ENCODE results near the gene CFAP77.
"Not testable (repeated sequence)": the region's sequence is repeated elsewhere in the genome, so short reads cannot be mapped to it uniquely, and the experiment has no call there.

Gene CFAP77

DNA sequence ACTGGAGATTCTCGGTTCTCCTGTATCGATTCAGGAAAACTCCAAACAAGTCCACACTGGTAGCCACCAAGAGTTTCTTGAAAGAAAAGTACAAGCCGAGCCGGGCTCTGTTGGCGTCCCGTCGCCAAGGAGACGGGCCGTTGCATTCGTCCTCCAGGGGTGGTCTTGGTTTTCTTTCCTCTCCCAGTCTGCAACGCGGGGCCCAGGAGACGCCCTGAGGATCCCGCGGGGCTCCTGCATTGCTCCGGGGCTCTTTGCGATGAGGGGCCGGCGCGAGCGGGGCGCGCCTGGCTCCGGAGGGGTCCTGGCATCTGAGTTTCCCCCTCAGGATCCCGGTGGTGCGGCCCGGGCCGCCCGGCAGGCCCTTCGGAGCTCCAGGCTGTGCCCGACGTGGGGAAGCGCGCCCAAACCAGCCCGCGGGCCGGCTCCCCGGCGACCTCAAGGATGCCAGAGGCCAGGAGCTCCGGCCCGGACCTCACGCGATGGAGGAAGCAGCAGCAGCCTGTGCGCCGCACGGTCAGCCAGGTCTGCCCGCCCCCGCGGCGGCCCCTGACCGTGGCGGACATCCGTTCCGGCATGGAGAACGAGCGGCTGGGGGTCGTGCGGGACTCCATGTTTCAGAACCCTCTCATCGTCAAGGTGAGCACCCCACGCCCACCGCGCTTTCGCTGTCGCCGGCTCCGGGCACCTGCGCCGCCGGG lies at the start of gene CFAP77:
Gene CFAP77 (plus strand): TSS at position 384 of the 701 bp plus-strand sequence. CDS start 61 bp downstream, at position 445.
- DNase-seq: peak; percentile 42

DNA sequence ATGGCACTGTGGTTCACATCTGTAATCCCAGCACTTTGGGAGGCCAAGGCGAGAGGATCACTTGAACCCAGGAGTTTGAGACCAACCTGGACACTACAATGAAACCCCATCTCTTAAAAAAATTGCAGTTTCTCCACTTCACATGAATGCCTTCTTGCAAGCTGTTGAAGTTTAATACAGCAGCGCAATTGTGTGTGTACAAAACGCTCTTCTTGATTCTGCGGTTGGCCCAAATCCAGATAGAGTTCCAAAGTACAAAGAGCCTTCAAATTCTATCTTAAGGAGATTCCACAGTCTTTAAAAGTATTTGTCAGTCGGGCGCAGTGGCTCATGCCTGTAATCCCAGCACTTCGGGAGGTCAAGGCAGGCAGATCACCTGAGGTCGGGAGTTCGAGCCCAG lies 45.9 kb upstream of the CFAP77 start:
- no peak for DNase-seq

DNA sequence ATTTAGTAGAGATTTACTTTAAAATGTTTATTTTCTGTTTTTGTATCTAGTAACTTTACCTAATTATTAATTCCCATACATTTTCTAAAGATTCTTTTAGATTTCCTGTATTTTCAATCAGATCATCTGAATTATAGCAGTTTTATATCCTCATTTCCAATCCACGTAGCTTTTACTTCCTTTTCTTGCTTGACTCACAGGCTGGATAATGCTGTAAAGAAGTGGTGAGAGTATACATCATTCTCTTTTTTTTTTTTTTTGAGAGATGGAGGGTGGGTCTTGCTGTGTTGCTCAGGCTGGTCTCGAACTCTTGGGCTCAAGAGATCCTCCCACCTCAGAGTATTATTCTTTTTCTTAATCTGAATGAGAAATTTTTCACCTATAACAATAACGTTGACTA lies 44.0 kb upstream of the CFAP77 start:
- DNase-seq: no peak

DNA sequence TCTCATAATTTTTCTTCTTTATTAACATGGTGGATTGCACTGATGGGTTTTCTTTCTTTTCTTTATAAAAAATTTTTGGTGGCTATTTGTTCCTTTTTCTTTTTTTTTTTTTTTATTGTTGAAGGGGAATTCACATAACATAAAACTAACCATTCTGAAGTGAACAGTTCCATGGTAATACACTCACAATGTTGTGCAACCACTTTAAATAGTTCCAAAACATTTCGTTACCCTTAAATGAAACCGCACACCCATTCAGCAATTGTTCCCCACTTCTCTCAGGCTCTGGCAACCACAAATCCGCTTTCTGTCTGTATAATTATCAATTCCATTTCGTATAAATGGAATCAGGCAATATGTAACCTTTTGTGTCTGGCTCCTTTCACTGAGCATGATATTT lies 43.5 kb upstream of the CFAP77 start:
- DNase-seq: no peak

DNA sequence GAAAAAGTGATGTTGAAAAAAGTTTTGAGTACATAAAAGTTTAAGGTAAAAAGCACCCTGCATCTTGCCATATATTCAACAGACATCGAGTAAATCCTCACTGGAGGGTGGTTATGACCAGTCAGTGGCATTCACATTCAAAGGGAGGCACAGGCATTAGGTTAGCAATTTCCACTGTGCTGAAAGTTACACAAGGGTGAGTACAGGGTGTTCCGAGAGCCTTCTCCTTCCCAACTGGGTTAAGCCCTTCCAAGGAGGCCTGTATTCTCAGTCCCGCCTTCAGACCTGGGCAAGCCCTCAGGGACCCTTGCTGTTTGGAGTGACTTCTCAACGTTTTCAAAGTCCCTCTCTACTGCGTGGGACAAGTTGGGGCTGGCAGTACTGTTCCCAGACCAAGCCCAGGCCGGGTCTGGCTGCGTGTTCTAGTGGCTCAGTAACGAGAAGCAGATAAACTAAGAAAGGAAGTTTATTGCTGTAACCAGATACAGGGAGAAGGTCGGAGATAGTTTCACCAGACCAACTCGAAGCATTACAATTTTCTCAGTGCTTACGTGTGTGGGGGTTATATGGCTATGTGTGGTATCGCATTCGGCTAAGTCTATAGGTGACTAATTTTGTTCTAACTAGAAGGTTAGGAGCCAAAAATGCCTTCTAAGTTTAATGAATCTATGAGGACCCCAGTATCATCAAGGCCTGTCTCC lies 42.2 kb upstream of the CFAP77 start:
- DNase-seq: no peak

DNA sequence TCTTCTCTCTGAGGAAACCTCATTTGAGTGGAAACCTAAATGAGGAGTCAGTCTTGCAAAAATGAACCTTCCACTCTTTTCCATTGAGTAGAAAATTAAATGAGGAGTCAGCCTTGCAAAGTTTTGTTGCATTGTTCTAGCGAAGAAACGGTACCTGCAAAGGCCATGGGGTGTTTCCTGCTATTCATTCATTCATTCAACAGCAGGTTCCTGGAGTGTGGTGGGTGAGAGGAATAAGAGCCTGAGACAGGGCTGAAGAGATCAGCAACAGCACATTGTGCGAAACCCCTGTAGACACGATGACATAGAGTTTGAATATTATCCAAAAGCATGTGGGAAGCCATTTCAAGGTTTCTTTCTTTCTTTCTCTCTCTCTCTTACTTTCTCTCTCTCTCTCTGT lies 40.6 kb upstream of the CFAP77 start:
- DNase-seq: no peak

DNA sequence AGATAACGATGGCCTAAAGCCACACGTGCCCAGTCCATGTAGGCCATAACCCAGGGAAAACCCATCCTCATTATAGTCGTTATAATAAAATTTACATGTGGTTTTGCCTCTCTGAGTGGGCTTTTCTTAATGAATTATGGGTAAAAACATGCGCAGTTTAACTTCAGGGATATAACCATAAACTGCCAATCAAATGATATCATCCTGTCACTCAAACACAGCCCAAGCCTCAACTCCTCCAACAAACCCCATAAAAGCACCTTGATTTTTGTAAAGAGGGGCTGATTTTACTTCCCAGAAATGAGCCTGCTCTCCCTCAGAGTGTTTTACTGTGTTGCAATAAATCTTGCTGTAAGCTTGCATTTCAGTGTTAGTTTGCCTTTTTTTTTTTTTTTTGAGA lies 39.4 kb upstream of the CFAP77 start:
- DNase-seq: no peak

DNA sequence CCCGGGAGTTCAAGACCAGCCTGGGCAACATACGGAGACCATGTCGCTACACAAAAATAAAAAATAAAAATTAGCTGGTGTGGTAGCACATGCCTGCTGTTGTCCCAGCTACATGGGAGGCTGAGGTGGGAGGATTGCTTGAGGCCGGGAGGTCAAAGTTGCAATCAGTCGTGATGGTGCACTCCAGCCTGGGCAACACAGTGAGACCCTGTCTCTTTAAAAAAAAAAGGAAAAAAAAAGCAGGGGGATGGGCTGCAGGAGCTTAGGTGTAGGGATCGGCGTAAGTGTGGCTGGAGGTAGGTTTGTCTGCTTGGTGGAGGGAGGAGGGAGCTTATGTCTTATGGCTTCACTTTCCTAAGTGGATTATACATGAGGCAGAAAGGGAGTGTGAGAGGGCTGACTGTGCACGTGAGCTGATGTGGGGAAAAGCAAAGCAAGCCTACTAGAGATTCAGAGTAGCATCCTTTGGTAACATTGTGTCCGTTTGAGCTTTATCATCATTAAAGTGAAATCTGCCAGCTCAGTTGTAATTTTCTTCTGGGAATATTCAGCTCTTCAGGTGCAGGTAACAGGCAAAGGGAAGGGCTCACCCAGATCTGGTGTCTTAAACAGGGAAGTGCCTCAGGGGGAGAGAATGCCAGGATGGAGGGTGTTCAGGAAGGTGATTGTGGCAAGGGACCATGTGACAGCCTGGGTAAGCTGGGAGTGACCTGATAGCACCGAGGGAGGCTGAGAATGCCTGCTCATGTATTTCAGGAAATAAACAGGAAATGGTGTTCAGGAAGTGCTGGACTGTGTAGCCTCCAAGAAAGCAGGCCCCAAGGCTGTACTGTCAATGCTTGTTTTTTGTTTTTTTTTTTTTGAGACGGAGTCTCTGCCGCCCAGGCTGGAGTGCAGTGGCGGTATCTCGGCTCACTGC lies 37.6 kb upstream of the CFAP77 start:
- DNase-seq: no peak

DNA sequence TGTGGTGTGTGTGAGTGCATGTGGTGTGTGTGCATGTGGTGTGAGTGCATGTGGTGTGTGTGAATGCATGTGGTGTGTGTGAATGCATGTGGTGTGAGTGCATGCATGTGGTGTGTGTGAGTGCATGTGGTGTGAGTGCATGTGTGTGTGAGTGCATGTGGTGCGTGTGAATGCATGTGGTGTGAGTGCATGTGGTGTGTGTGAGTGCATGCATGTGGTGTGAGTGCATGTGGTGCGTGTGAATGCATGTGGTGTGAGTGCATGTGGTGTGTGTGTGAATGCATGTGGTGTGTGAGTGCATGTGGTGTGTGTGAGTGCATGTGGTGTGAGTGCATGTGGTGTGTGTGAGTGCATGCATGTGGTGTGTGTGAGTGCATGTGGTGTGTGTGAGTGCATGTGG lies 32.2 kb upstream of the CFAP77 start:
- not testable (repeated sequence) for DNase-seq

DNA sequence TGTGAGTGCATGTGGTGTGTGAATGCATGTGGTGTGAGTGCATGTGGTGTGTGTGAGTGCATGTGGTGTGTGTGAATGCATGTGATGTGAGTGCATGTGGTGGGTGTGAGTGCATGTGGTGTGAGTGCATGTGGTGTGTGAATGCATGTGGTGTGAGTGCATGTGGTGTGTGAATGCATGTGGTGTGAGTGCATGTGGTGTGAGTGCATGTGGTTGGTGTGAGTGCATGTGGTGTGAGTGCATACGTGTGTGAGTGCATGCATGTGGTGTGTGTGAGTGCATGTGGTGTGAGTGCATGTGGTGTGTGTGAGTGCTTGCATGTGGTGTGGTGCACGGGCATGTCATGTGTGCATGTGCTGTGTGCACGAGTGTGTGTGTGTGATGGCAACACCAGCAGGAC lies 31.6 kb upstream of the CFAP77 start:
- not testable (repeated sequence) for DNase-seq

DNA sequence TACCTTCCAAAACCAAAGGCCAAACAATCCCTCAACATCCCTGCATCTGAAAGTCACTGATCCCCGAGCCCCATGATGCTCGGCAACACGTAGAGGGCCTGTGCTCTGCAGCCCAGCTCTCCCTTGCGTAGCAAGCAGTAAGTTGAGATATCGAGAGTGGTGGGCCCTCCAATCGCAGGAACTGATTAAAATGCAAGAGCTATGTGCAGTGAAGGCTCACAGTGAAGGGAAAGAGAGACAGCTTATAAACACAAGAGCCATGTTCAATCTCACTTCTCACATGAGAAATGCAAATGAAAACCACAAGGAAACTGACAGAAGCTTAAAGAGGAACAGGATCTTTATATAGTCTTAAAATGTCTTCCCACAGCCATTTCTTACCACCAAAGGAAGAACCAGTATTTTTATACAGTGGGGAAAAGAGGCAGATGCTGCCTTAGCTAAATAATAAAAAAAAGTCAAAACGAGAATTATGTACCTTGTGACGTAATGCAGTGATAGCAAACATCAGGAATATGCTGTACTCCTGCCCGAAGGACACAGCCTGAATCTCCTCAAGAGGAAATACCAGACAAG lies 28.0 kb upstream of the CFAP77 start:
- no peak for DNase-seq

DNA sequence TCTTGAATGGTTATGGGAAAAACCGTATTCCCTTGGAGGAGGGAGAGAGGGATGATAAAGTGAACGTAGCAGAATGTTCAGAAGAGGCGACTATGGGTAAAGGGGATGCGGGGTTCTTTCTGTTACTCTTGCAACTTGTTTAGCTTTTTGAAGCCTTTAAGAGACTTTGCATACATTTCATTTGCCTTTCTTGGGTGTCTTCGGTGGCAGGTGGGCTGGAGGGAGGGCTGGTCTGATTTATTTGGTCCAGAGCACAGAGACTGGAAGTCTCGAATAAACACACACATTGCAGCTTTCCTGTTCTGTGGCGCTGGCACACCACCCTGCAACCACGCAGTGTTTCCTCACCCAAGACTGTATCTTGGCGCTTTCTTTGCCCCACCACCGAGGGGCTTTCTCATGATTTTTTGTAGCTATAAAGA lies 26.5 kb upstream of the CFAP77 start:
- DNase-seq: no peak

DNA sequence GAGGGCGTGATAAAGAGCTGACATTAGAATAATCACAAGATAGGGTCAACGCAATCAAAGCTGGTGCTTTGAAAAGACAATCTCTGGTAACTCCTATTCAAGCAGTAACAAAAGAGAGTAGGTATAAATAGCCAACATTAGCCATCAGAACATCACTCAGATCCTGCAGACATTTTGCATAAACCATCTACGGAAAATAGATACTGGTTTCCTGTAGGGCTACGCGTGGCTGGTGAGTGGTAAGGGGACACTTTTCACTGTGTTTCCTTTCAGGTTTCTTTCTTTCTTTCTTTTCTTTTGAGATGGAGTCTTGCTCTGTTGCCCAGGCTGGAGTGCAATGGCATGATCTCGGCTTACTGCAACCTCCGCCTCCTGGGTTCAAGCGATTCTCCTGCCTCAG lies 25.6 kb upstream of the CFAP77 start:
- no peak for DNase-seq

DNA sequence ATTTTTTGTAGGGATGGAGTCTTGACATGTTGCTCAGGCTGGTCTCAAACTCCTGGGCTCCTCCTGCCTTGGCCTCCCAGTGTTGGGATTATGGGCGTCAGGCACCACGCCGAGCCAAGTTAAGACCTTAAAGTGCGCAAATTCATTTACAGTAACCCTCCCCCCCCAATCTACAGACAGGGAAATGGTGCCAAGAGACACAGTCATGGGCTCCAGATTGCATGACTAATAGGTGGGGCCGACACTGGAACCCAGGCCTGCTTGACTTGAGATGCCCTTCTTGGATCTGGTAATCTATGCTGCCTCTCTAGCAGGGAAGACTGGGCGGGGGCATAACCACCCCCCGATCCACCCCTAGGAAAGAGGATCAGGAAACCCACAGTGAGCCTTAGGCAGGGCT lies 22.9 kb upstream of the CFAP77 start:
- DNase-seq: no peak

DNA sequence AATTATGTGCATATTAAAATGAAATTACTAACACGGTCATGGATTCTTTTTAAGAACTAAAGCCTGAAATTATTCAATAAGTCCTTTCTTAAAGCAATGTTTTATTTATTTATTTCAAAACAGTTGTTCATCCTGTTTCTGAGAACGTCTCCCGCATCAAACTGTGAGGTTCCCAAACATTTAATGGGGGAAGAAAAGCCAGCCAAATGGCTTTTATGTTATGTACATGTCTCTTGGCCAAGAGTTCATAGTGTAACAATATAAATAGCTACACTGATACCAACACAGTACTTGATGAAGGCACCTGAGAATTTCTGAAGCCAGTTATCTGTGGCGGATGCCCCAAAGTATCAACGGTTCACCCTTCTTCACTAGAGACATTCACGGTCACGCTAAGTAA lies 19.0 kb upstream of the CFAP77 start:
- no peak for DNase-seq

DNA sequence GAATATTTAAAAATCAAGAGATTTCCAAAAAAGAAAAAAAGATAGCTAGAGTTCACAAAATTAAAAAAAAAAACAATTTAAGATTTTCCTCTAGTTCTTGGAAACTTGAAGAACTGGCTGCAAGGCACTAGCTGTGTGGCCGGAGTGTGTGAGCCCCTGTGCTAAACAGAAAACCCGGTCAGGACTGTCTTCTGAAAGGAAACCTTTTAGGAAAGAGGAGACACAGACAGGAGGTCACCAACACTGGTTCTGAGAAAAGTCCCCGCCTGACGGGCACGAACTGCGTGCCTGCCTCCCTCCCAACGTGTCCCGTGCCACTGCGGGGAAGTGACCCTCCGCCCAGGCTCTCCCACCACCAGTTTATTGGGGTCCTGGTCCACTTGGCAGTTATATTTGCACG lies 18.6 kb upstream of the CFAP77 start:
- no peak for DNase-seq

DNA sequence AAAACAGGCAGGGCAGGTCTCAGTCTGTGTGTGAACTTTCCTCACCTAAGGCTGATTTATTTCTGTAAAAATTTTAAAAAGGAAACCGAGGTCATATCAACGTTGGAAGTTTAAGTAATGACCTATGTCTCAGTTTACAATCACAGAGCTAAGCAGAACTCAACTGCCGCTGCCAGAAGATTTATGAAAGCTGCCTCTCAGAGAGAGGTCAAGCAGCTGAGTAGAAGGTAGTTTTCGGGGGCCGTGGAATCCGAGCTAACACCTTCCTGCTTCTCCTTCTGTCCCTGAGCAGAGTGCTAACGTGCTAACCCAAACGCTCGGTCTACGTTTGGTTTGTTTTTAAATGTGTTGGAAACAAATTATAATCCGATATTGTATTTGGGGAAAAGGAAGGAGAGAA lies 14.5 kb upstream of the CFAP77 start:
- no peak for DNase-seq

DNA sequence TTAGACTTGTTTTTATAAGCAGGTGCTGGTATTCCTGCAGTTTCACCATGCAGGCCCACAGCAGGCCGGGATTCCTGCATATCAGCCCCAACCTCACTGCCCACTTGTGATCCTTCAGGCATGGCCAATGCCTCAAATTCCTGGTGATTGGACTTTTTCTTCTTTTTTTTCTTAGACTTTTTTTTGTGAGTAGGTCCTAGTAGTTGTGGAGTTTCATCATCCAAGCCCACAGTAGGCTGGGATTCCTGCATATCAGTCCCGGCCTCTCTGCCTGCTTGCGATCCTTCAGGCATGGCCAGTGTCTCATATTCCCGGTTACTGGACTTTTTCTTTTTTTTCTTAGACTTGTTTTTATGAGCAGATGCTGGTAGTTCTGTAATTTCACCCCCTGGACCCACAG lies 8.2 kb upstream of the CFAP77 start:
- DNase-seq: no peak

DNA sequence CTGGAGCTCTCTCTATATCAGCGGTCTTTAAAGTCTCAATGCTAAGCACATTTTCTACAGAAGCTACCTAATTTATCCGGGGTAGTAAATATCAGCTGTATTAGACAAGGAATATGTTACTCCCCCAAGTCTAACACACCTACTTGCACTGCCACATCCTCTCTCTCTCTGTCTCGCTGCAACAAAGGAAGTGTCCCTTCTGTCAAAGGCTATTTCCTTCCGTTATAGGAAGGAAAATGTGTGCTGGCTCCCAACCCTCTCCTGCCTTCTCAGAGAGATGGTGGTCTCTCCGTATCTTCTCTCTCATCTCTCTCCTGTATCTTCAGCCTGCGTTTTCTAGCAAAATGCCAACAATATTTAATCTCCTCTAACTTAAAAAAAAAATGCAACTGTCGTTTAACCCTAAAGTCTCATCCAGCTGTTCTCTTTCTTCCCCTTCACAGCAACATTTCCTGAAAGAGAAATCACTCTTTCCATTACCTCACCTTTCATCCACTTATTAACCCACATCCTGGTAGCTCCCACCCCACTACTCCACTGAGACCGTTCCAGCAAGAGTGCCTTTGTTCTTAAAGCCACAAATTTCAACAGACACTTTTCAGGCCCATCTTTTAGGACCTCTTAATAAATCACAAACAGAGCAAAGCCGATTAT lies 5.7 kb upstream of the CFAP77 start:
- DNase-seq: no peak

DNA sequence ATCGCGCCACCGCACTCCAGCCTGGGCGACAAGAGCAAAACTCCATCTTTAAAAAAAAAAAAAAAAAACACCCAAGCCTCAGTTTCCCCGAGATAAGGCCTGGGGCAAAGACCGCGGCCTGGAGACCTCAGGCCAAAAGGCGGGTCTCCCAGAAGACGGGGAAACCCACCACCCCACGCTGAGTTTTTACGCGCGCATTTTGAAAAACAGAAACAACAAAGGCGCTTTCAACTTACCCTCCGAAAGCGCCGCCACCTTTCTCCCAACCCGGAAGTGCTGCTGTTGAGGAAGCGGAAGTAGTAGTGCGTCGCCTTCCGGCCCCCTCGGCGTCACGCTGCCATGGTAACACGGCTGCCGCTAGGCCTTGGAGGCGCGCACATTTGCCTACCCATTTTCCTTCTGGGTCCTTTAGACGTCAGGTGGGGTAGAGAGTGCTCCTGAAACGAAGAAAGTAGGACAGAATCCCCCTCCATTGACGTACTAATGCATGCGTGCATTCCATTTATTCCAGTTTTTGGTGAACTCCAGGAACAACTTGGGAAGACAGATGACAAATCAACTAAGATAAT lies 3.4 kb upstream of the CFAP77 start, which contains the start of gene TTF1:
Gene TTF1 (minus strand): TSS at position 287 of the 569 bp plus-strand sequence. CDS start 4,019 bp downstream, outside the sequence.
- DNase-seq: peak; percentile 96

DNA sequence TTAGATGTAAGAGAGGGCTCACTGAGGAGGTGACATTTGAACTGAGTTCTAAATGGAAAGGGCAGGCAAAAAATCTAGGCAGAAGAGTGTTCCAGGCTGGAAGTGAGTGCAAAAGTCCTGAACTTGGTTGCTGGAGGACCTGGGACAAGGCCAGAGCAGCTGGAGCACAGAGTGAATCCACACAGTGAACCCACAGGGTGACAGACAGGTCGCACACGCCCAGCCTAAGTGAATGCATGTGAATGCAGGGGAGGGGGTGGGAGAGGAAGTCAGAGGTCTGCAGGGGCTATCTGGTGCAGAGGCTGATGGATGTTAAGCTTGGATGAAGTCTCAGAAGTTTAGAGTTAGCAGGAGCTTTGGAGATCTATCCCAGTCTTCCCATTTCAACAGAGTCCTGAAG lies 2.8 kb upstream of the CFAP77 start:
- DNase-seq: no peak

DNA sequence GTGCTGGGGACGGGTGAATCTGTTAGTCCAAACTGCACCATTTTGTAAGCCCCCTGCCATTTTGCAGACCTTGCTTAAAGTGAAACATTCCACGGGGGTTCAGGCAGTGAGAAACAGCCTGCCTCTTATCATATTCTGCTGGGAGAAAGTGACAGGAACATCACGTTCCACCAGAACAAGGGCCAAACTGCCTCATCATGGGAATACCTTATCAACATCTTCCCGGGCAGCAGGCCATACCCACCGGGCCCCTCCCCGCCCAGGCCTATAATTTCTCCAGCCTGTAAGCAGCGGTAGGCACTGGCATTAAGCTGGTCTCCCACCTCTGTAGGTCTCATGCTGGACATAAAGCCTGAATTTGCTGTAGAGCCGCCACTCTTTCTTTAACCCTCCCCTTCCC lies 1.5 kb upstream of the CFAP77 start:
- DNase-seq: no peak

Measured in NCI-H774 (cell line).